ENCODE results near the gene SOST. TPM values are rescaled to one million over a fixed set of nuclear protein-coding genes. Genes with fewer than 3 reads are reported as not detected.

Gene SOST
- not detected for total RNA-seq

DNA sequence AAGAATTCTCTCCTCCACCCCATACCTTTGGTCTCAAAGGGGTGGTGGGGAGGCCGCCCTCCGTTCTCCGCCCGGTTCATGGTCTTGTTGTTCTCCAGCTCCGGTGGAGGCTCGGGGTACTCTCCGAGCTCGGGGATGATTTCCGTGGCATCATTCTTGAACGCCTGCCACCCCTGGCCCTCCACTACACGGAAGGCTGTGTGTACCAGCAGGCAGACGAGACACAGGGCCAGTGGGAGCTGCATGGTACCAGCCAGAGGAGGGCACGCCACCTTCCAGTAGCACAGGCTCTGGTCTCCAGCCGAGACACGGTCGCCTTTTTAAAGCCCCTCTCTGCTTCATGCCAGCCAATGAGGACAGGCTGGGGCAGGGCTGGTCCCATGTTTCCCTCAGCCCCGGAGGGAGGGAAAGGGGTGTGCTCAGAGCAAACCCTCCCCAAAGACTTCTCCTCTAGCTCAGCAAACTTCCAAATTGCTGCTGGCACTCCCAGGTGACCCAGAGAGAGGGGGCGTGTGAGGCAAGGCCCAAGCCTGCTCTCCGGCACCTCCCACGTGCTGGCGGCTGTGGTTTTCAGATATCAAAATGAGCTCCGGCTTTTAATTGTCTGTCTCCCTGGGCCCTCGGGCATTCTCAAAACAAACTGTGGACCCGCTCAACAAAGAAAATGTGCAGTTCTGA, at the start of gene SOST:
TSS of gene SOST (minus strand) at position 295 of the 678 bp plus-strand sequence. CDS start at position 245, 50 bp downstream.
- TF ChIP-seq CTCF (IDR thresholded peaks at IDR 0.05) (no peak), POLR2AphosphoS5 (IDR thresholded peaks at IDR 0.05; ENCODE audit: insufficient read depth in 1 of 2, low read depth in 1 of 2) (no peak), POLR2A (IDR thresholded peaks at IDR 0.05) (no peak)
- Histone ChIP-seq H3K4me1 (peaks cover 12% of the 10 kb centered on the region), H3K27ac (no peak within 1 kb of the TSS), H3K27me3 (no peaks in the 10 kb centered on the region), H3K4me3 (no peak within 1 kb of the TSS), H3K9me3 (no peaks in the 10 kb centered on the region), H3K36me3 (no peaks in the 10 kb centered on the region)
- no peak for DNase-seq (ENCODE audit: extremely low spot score in 2 of 2)
- intact Hi-C loops (cut with DNase I) = no loop called here

DNA sequence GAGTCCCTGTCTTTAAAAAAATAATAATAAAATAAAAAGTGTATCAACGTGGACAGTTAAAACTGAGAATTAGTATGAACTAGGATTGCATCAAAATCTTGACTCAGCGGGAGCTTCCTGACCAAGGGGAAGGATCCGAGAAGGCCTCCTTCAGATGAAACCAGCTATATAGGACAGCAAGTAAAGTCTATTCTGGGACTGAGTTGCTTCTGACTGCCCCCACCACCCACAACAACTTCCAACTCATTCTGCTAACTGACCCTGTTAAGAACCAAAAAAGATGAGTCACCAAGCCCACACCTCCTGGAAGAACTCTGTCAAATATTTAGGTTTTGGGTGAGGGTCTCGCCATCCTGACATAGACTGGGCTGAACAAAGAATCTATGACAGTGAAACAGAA, 49.5 kb upstream of the SOST start:
- TF ChIP-seq POLR2AphosphoS5 (IDR thresholded peaks at IDR 0.05; ENCODE audit: insufficient read depth in 1 of 2, low read depth in 1 of 2) (no peak), POLR2A (IDR thresholded peaks at IDR 0.05) (no peak), CTCF (IDR thresholded peaks at IDR 0.05) (no peak)
- intact Hi-C loops (cut with DNase I) = no loop called here
- Histone ChIP-seq H3K27me3 (no peaks in the 10 kb centered on the region), H3K4me3 (no peak overlapping the region), H3K36me3 (peaks cover 0 to 12% of the 10 kb centered on the region in 2 donors), H3K9me3 (no peaks in the 10 kb centered on the region), H3K4me1 (no peaks in the 10 kb centered on the region), H3K27ac (no peak overlapping the region)
- peak in 1 of 2 donors; percentile 20 for DNase-seq (ENCODE audit: extremely low spot score in 2 of 2)

- H3K36me3 ChIP-seq = no peaks in the 10 kb centered on the region
- no peak overlapping the region for H3K4me3 ChIP-seq
- intact Hi-C loops (cut with DNase I) = no loop called here
- DNase-seq (ENCODE audit: extremely low spot score in 2 of 2) = no peak
- H3K4me1 ChIP-seq = no peaks in the 10 kb centered on the region
- TF ChIP-seq CTCF (IDR thresholded peaks at IDR 0.05) (no peak), POLR2A (IDR thresholded peaks at IDR 0.05) (no peak), POLR2AphosphoS5 (IDR thresholded peaks at IDR 0.05; ENCODE audit: insufficient read depth in 1 of 2, low read depth in 1 of 2) (no peak)
- no peaks in the 10 kb centered on the region for H3K9me3 ChIP-seq
- no peaks in the 10 kb centered on the region for H3K27me3 ChIP-seq
- no peak overlapping the region for H3K27ac ChIP-seq
Measured at GRCh38 chr17:43805117-43805516, 46.5 kb upstream of the SOST start.

DNA sequence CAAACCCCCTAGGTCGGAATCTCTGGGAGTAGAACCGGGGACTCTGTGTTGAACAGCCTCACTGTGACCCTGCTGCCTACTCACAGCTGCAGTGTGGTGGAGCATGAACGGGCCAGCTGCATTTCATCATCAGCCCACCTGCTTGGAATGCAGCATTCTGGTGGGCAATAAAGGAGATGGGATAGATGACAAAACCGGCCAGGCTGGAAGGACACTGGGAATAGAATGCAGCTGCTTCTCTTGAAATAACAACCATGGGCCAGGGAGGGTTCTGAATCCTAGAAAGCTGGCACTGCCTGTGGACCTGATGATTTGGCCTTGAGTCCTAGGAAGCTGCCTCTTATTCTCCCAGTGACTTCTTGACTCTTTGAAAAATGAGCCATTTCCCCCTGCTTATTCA, 45.2 kb upstream of the SOST start:
- Histone ChIP-seq H3K9me3 (no peaks in the 10 kb centered on the region), H3K27ac (no peak overlapping the region), H3K36me3 (no peaks in the 10 kb centered on the region), H3K27me3 (no peaks in the 10 kb centered on the region), H3K4me1 (no peaks in the 10 kb centered on the region), H3K4me3 (no peak overlapping the region)
- DNase-seq (ENCODE audit: extremely low spot score in 2 of 2) = peak in 1 of 2 donors; percentile 52
- intact Hi-C loops (cut with DNase I) = no loop called here
- TF ChIP-seq POLR2AphosphoS5 (IDR thresholded peaks at IDR 0.05; ENCODE audit: insufficient read depth in 1 of 2, low read depth in 1 of 2) = no peak
- TF ChIP-seq CTCF (IDR thresholded peaks at IDR 0.05) = no peak
- no peak for TF ChIP-seq POLR2A (IDR thresholded peaks at IDR 0.05)

- no peak for DNase-seq (ENCODE audit: extremely low spot score in 2 of 2)
- H3K27ac ChIP-seq = no peak overlapping the region
- no peaks in the 10 kb centered on the region for H3K36me3 ChIP-seq
- no peaks in the 10 kb centered on the region for H3K4me1 ChIP-seq
- H3K9me3 ChIP-seq = no peaks in the 10 kb centered on the region
- intact Hi-C loops (cut with DNase I) = no loop called here
- no peak for TF ChIP-seq POLR2A (IDR thresholded peaks at IDR 0.05)
- TF ChIP-seq POLR2AphosphoS5 (IDR thresholded peaks at IDR 0.05; ENCODE audit: insufficient read depth in 1 of 2, low read depth in 1 of 2) = no peak
- no peak for TF ChIP-seq CTCF (IDR thresholded peaks at IDR 0.05)
- no peak overlapping the region for H3K4me3 ChIP-seq
- H3K27me3 ChIP-seq = no peaks in the 10 kb centered on the region
Measured at GRCh38 chr17:43801844-43802243, 43.3 kb upstream of the SOST start.
